HEK293 (cell line): ENCODE data around the gene CASZ1.

Experiments
- CTCF ChIA-PET: fragments of 350-600 bp; formaldehyde crosslinking; extraction: SDS; loops from one replicate; lab custom pipeline; 2021; ENCODE audit warnings: antibody characterized with exemption; lab: Yijun Ruan, JAX
- POLR2A ChIA-PET: fragments of 300-600 bp; formaldehyde crosslinking; extraction: SDS; loops from one replicate; lab custom pipeline; 2020; ENCODE audit warnings: antibody characterized with exemption, inconsistent platforms; lab: Yijun Ruan, JAX
- H3K27ac ChIP-seq: fragments of 200-500 bp; sonication (Bioruptor generic); 2 replicates; pipeline ENCODE4 v1.5.1; 2014; ENCODE audit warnings: low read depth, low read length, control low read depth, inconsistent platforms; ENCODE audit errors: extremely low read depth
- H3K36me3 ChIP-seq, 2 experiments: fragments of 200-500 bp in 1 of 2; sonication (Bioruptor generic) in 1 of 2; 1 replicate in 1 of 2; 2 replicates in 1 of 2; pipeline ENCODE4 v1.5.1; 2014 to 2017; ENCODE audit warnings: inconsistent platforms in 2 of 2, low read length in 2 of 2; ENCODE audit not compliant: control insufficient read depth in 2 of 2, insufficient read depth in 1 of 2
- H3K4me1 ChIP-seq: fragments of 200-500 bp; sonication (Bioruptor generic); 2 replicates; pipeline ENCODE4 v1.5.1; 2014; ENCODE audit warnings: mild to moderate bottlenecking, low read length, inconsistent platforms; ENCODE audit not compliant: control insufficient read depth, insufficient read depth
- H3K4me3 ChIP-seq: 2 replicates; pipeline ENCODE4 v1.5.1; 2011; ENCODE audit warnings: low read depth, mild to moderate bottlenecking, control low read depth, low read length, moderate library complexity
- H3K9me3 ChIP-seq: fragments of 200-500 bp; sonication (Bioruptor generic); 2 replicates; pipeline ENCODE4 v1.5.1; 2014; ENCODE audit warnings: low read depth, low read length, inconsistent platforms; ENCODE audit not compliant: control insufficient read depth, insufficient read depth
- GLIS1 ChIP-seq: fragments of 450-650 bp; formaldehyde crosslinking; IDR thresholded peaks from 2 replicates; pipeline ENCODE4 v1.5.1; 2016; ENCODE audit warnings: missing biosample characterization, missing genetic modification characterization
- KLF1 ChIP-seq: fragments of 450-650 bp; formaldehyde crosslinking; IDR thresholded peaks from 2 replicates; pipeline ENCODE4 v1.5.1; 2016; ENCODE audit warnings: missing biosample characterization, missing genetic modification characterization
- SCRT2 ChIP-seq: fragments of 450-650 bp; formaldehyde crosslinking; IDR thresholded peaks from 2 replicates; pipeline ENCODE4 v1.5.1; 2016; ENCODE audit warnings: missing biosample characterization, missing genetic modification characterization
- ZNF140 ChIP-seq: fragments of 450-650 bp; formaldehyde crosslinking; IDR thresholded peaks from 2 replicates; pipeline ENCODE4 v1.5.1; 2016; ENCODE audit warnings: missing biosample characterization, missing genetic modification characterization
- ZNF146 ChIP-seq: fragments of 450-650 bp; formaldehyde crosslinking; IDR thresholded peaks from 2 replicates; pipeline ENCODE4 v1.5.1; 2016; ENCODE audit warnings: missing biosample characterization, missing genetic modification characterization
- ZNF16 ChIP-seq: fragments of 450-650 bp; formaldehyde crosslinking; IDR thresholded peaks from 2 replicates; pipeline ENCODE4 v1.5.1; 2016; ENCODE audit warnings: low read depth, missing biosample characterization, missing genetic modification characterization
- ZNF221 ChIP-seq: fragments of 450-650 bp; formaldehyde crosslinking; IDR thresholded peaks from 2 replicates; pipeline ENCODE4 v1.5.1; 2017; ENCODE audit warnings: missing biosample characterization, missing genetic modification characterization, borderline replicate concordance
- ZNF341 ChIP-seq: fragments of 450-650 bp; formaldehyde crosslinking; IDR thresholded peaks from 2 replicates; pipeline ENCODE4; 2016; ENCODE audit warnings: low read depth, missing biosample characterization, missing genetic modification characterization
- ZNF449 ChIP-seq: fragments of 450-650 bp; formaldehyde crosslinking; IDR thresholded peaks from 2 replicates; pipeline ENCODE4 v1.5.1; 2017; ENCODE audit warnings: missing biosample characterization, mild to moderate bottlenecking, missing genetic modification characterization, moderate library complexity
- ZNF48 ChIP-seq: fragments of 450-650 bp; formaldehyde crosslinking; IDR thresholded peaks from 2 replicates; pipeline ENCODE4 v1.5.1; 2016; ENCODE audit warnings: missing biosample characterization, missing genetic modification characterization
- ZNF530 ChIP-seq: fragments of 450-650 bp; formaldehyde crosslinking; IDR thresholded peaks from 2 replicates; pipeline ENCODE4 v1.5.1; 2016; ENCODE audit warnings: low read depth, missing biosample characterization, missing genetic modification characterization
- ZNF558 ChIP-seq: fragments of 450-650 bp; formaldehyde crosslinking; IDR thresholded peaks from 2 replicates; pipeline ENCODE4 v1.5.1; 2016; ENCODE audit warnings: missing biosample characterization, missing genetic modification characterization
- ZNF571 ChIP-seq: fragments of 450-650 bp; formaldehyde crosslinking; IDR thresholded peaks from 2 replicates; pipeline ENCODE4 v1.5.0; 2017; ENCODE audit warnings: missing biosample characterization, missing genetic modification characterization
- ZNF654 ChIP-seq: fragments of 450-650 bp; formaldehyde crosslinking; IDR thresholded peaks from 2 replicates; pipeline ENCODE4 v1.5.1; 2016; ENCODE audit warnings: low read depth, missing biosample characterization, missing genetic modification characterization
- ZNF677 ChIP-seq: fragments of 450-650 bp; IDR thresholded peaks from 2 replicates; pipeline ENCODE4 v1.5.0; 2018; ENCODE audit warnings: missing biosample characterization, mild to moderate bottlenecking, missing genetic modification characterization, moderate library complexity
- ZNF830 ChIP-seq: fragments of 450-650 bp; IDR thresholded peaks from 2 replicates; pipeline ENCODE4 v1.5.0; 2018; ENCODE audit warnings: missing biosample characterization, missing genetic modification characterization, low read depth, mild to moderate bottlenecking, moderate library complexity
- ZXDB ChIP-seq: fragments of 450-650 bp; formaldehyde crosslinking; IDR thresholded peaks from 2 replicates; pipeline ENCODE4 v1.5.1; 2016; ENCODE audit warnings: missing biosample characterization, missing genetic modification characterization
- TF ChIP-seq, protein P1 (sequence below): fragments of 450-650 bp; formaldehyde crosslinking; IDR thresholded peaks from 2 replicates; pipeline ENCODE4 v1.5.0; 2017; ENCODE audit warnings: missing biosample characterization, missing genetic modification characterization, borderline replicate concordance
- TF ChIP-seq, protein P2 (sequence below): fragments of 450-650 bp; formaldehyde crosslinking; IDR thresholded peaks from 2 replicates; pipeline ENCODE4 v1.5.1; 2016; ENCODE audit warnings: missing biosample characterization, missing genetic modification characterization

CASZ1 gene

GRCh38 chr1:10631811-10632593 lies 164.4 kb downstream of the CASZ1 start:
- Histone ChIP-seq H3K9me3 (no peaks in the 10 kb centered on the region), H3K27ac (no peak overlapping the region)
- TF ChIP-seq ZNF48 (tag by site-specific recombination), result no peak
- TF ChIP-seq ZNF530 (tag by site-specific recombination), result no peak
- TF ChIP-seq GLIS1 (tag by site-specific recombination), result 0 out of 2 replicates have a peak, but pooled peaks have one; percentile 23
- TF ChIP-seq, all 188 proteins: peak for 1
- CTCF ChIA-PET, result no interaction called here
- H3K4me1 ChIP-seq, result peaks cover 4% of the 10 kb centered on the region
- no peak overlapping the region for H3K4me3 ChIP-seq
- POLR2A ChIA-PET, result no interaction called here
- H3K36me3 ChIP-seq, result peaks cover 0 to 11% of the 10 kb centered on the region in 2 experiments; a peak in 1 of 3 replicates

DNA sequence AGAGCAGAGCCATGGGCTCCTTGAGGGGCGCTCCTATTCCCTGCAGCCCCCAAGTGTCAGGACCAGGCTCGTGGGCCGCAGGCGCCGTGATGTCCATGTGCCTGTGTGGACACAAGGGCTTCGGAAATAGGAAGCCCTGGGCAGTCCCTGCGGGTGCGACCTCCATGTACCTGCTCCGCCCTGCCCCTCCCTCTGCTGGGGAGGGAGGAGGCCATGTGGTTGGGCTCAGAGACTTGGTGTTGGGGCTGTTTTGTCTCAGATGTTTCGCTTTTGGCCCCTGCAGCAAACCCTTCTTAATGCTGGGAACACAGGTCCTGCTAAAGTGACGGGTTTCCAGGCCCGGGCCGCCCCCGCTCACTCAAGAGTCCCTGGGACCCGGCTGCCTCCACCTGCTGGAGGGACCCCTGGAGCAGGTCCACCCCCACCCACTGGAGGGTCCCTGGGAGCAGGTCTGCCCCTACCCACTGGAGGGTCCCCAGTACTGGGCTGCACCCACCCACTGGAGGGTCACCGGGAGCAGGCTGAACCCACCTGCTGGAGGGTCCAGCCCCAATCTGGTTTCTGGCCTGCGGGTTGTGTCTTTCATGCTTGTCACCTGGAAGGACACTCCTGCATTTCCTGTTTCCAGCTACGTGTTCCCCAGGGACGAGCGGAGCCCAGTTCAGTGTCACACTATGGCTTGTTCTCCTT lies 165.2 kb downstream of the CASZ1 start:
- CTCF ChIA-PET, result no interaction called here
- Histone ChIP-seq H3K9me3 (no peaks in the 10 kb centered on the region), H3K36me3 (peaks cover 0 to 15% of the 10 kb centered on the region in 2 experiments; a peak in 1 of 3 replicates), H3K27ac (no peak overlapping the region), H3K4me1 (peaks cover 4% of the 10 kb centered on the region), H3K4me3 (no peak overlapping the region)
- POLR2A ChIA-PET, result no interaction called here
- TF ChIP-seq ZNF449, result peak; percentile 77; the same call in 1 of the 2 replicates
- TF ChIP-seq ZNF221 (tag by site-specific recombination), result no peak
- peak; percentile 86 for TF ChIP-seq KLF1 (tag by site-specific recombination)
- 0 out of 2 replicates have a peak, but pooled peaks have one; percentile 31 for TF ChIP-seq ZNF341 (tag by site-specific recombination)

- POLR2A ChIA-PET, result no interaction called here
- no peak for TF ChIP-seq ZNF654 (tag by site-specific recombination)
- TF ChIP-seq ZNF830 (tag by site-specific recombination), result no peak
- TF ChIP-seq ZNF677 (tag by site-specific recombination), result no peak
- TF ChIP-seq ZXDB (tag by site-specific recombination), result no peak
- no peak for TF ChIP-seq ZNF16 (tag by site-specific recombination)
- no peak for TF ChIP-seq ZNF341 (tag by site-specific recombination)
- TF ChIP-seq ZNF146, result no peak
- Histone ChIP-seq H3K9me3 (no peaks in the 10 kb centered on the region), H3K36me3 (peaks cover 0 to 16% of the 10 kb centered on the region in 2 experiments; a peak in 1 of 3 replicates), H3K27ac (no peak overlapping the region), H3K4me1 (peaks cover 4% of the 10 kb centered on the region), H3K4me3 (no peak overlapping the region)
- CTCF ChIA-PET, result interaction anchor here (1.2 kb wide), 1 partner anchor 123 kb away, joined by 3 read pairs; no protein-coding TSS in a partner anchor
Measured at GRCh38 chr1:10630661-10631120, 165.8 kb downstream of the CASZ1 start.

DNA sequence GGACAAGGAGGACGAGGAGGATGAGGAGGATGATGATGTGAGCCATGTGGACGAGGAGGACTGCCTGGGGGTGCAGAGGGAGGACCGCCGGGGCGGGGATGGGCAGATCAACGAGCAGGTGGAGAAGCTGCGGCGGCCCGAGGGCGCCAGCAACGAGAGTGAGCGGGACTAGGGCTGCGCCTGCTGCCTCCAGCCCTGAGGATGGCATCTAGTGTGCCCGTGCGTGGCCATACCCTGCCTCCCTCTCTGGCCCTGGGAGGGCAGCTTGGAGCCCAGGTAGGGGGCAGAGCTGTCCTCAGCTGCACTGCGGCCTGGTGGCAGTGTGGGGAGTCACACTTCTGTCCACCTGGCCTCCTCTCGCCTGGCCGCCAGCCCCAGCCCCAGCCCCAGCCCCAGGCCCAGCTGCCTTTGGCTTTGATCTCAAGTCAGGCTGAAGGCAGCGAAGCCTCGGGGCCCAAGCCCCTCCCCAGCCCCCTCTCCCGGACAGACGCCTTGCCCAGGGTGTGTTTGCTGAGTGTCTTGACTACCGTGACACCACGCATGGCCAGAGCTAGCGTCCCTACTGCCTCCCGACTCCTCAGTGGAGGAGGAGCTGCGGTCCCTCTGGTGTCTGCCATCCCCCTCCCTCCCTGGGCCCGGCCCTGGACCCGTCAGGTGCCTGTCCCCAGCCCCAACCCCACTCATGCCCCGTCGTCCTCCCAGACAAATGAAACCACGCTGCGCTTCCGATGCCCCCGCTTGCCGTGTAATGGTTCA lies 166.5 kb downstream of the CASZ1 start:
- Histone ChIP-seq H3K36me3 (peaks cover 0 to 21% of the 10 kb centered on the region in 2 experiments; a peak in 1 of 3 replicates), H3K27ac (no peak overlapping the region), H3K9me3 (no peaks in the 10 kb centered on the region), H3K4me1 (peaks cover under 1% of the 10 kb centered on the region), H3K4me3 (no peak overlapping the region)
- POLR2A ChIA-PET, result no interaction called here
- CTCF ChIA-PET, result interaction anchor here (1.2 kb wide), 1 partner anchor 122 kb away, joined by 3 read pairs; no protein-coding TSS in a partner anchor
- TF ChIP-seq SCRT2 (no peak), ZNF558 (tag by site-specific recombination) (no peak), ZNF140 (tag by site-specific recombination) (no peak), ZNF571 (no peak)
- TF ChIP-seq, protein P1, sequence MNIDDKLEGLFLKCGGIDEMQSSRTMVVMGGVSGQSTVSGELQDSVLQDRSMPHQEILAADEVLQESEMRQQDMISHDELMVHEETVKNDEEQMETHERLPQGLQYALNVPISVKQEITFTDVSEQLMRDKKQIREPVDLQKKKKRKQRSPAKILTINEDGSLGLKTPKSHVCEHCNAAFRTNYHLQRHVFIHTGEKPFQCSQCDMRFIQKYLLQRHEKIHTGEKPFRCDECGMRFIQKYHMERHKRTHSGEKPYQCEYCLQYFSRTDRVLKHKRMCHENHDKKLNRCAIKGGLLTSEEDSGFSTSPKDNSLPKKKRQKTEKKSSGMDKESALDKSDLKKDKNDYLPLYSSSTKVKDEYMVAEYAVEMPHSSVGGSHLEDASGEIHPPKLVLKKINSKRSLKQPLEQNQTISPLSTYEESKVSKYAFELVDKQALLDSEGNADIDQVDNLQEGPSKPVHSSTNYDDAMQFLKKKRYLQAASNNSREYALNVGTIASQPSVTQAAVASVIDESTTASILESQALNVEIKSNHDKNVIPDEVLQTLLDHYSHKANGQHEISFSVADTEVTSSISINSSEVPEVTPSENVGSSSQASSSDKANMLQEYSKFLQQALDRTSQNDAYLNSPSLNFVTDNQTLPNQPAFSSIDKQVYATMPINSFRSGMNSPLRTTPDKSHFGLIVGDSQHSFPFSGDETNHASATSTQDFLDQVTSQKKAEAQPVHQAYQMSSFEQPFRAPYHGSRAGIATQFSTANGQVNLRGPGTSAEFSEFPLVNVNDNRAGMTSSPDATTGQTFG, result no peak
- TF ChIP-seq, protein P2, sequence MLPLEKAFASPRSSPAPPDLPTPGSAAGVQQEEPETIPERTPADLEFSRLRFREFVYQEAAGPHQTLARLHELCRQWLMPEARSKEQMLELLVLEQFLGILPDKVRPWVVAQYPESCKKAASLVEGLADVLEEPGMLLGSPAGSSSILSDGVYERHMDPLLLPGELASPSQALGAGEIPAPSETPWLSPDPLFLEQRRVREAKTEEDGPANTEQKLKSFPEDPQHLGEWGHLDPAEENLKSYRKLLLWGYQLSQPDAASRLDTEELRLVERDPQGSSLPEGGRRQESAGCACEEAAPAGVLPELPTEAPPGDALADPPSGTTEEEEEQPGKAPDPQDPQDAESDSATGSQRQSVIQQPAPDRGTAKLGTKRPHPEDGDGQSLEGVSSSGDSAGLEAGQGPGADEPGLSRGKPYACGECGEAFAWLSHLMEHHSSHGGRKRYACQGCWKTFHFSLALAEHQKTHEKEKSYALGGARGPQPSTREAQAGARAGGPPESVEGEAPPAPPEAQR, result no peak
